ENCODE results near the gene ELAVL2.
"Not testable (repeated sequence)": the region's sequence is repeated elsewhere in the genome, so short reads cannot be mapped to it uniquely, and the experiment has no call there.

ELAVL2 gene

GRCh38 chr9:23723048-23723447 is 103.0 kb downstream of the ELAVL2 start:
- DNase-seq (ENCODE audit: low read depth in 3 of 3): not testable (repeated sequence)

GRCh38 chr9:23721466-23721865 is 104.6 kb downstream of the ELAVL2 start:
- no peak for DNase-seq (ENCODE audit: low read depth in 3 of 3)

- no peak for DNase-seq (ENCODE audit: low read depth in 3 of 3)
These were observed 108.5 kb downstream of the ELAVL2 start for GRCh38 chr9:23717505-23717904.

GRCh38 chr9:23707249-23707648 is 118.8 kb downstream of the ELAVL2 start:
- DNase-seq (ENCODE audit: low read depth in 3 of 3): no peak

GRCh38 chr9:23702311-23702922 is 123.6 kb downstream of the ELAVL2 start:
- no peak for DNase-seq (ENCODE audit: low read depth in 3 of 3)

GRCh38 chr9:23701291-23701690 is 124.7 kb downstream of the ELAVL2 start:
- no peak for DNase-seq (ENCODE audit: low read depth in 3 of 3)

GRCh38 chr9:23700359-23700758 is 125.7 kb downstream of the ELAVL2 start:
- no peak for DNase-seq (ENCODE audit: low read depth in 3 of 3)

GRCh38 chr9:23698161-23698560 is 127.9 kb downstream of the ELAVL2 start:
- no peak for DNase-seq (ENCODE audit: low read depth in 3 of 3)

GRCh38 chr9:23695572-23695971 is 130.5 kb downstream of the ELAVL2 start:
- no peak for DNase-seq (ENCODE audit: low read depth in 3 of 3)

- DNase-seq (ENCODE audit: low read depth in 3 of 3): no peak
These were observed 132.7 kb downstream of the ELAVL2 start for GRCh38 chr9:23693374-23693773.

- no peak for DNase-seq (ENCODE audit: low read depth in 3 of 3)
These were observed 139.1 kb downstream of the ELAVL2 start for GRCh38 chr9:23686896-23687295.

- no peak for DNase-seq (ENCODE audit: low read depth in 3 of 3)
These were observed 139.8 kb downstream of the ELAVL2 start for GRCh38 chr9:23686257-23686656.

- DNase-seq (ENCODE audit: low read depth in 3 of 3): no peak
These were observed 142.4 kb downstream of the ELAVL2 start for GRCh38 chr9:23683611-23684061.

- no peak for DNase-seq (ENCODE audit: low read depth in 3 of 3)
These were observed 143.1 kb downstream of the ELAVL2 start for GRCh38 chr9:23682891-23683431.

- DNase-seq (ENCODE audit: low read depth in 3 of 3): no peak
These were observed 143.7 kb downstream of the ELAVL2 start for GRCh38 chr9:23682352-23682751.

- DNase-seq (ENCODE audit: low read depth in 3 of 3): no peak
These were observed 148.6 kb downstream of the ELAVL2 start for GRCh38 chr9:23677446-23677845.

GRCh38 chr9:23674016-23674585 is 151.9 kb downstream of the ELAVL2 start:
- no peak for DNase-seq (ENCODE audit: low read depth in 3 of 3)

- no peak for DNase-seq (ENCODE audit: low read depth in 3 of 3)
These were observed 153.9 kb downstream of the ELAVL2 start for GRCh38 chr9:23672151-23672550.

GRCh38 chr9:23669776-23670175 is 156.3 kb downstream of the ELAVL2 start:
- DNase-seq (ENCODE audit: low read depth in 3 of 3): no peak

GRCh38 chr9:23665635-23666034 is 160.4 kb downstream of the ELAVL2 start:
- DNase-seq (ENCODE audit: low read depth in 3 of 3): no peak

- DNase-seq (ENCODE audit: low read depth in 3 of 3): no peak
These were observed 161.0 kb downstream of the ELAVL2 start for GRCh38 chr9:23665051-23665450.

GRCh38 chr9:23663946-23664345 is 162.1 kb downstream of the ELAVL2 start:
- DNase-seq (ENCODE audit: low read depth in 3 of 3): no peak

- no peak for DNase-seq (ENCODE audit: low read depth in 3 of 3)
These were observed 162.5 kb downstream of the ELAVL2 start for GRCh38 chr9:23663536-23663935.

GRCh38 chr9:23663125-23663524 is 162.9 kb downstream of the ELAVL2 start:
- DNase-seq (ENCODE audit: low read depth in 3 of 3): no peak
